Measurements from ENCODE around the gene ADIG. TPM values are rescaled to one million over a fixed set of nuclear protein-coding genes. Genes with fewer than 3 reads are reported as not detected.

ADIG gene
- total and polyA plus RNA-seq, 2 experiments from 2014 or later = not detected

DNA sequence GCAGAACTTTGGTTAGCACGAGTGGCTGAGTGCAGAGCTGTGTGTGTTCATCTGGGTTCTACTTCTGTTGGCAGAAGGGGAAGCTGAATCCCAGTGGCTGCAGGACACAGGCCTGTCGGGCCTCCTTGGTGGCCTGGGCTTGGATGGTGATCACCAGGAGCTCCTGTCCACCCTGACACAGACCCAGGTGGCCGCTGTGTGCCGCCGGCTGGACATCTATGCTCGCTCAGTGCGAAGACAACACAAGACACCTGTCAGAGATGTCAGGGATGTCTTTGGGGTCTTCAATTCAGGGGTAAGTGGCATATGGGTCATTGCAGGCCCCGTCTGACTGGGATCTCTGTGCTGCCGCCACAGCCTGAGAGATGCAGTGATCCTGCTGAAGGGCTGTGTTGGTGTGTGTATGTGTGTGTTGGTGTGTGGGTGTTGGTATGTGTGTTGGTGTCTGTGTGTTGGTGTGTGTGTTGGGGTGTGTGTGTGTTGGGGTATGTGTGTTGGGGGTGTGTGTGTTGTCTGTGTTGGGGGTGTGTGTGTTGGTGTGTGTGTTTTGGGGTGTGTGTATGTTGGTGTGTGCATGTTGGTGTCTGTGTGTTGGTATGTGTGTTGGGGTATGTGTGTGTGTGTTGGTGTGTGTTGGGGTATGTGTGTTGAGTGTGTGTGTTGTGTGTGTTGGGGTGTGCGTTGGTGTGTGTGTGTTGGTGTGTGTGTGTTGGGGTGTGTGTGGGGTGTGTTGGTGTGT is 46.1 kb downstream of the ADIG start:
- Histone ChIP-seq H3K27ac (no peak overlapping the region), H2AFZ (no peak overlapping the region), H3K27me3 (replicated peaks; ENCODE audit: insufficient read depth) (0 out of 2 replicates have a peak, but pooled peaks cover 6% of the 10 kb centered on the region), H3K9me3 (ENCODE audit: low read depth) (no peaks in the 10 kb centered on the region), H3K9ac (no peak overlapping the region), H3F3A (ENCODE audit: insufficient read depth) (no peaks in the 10 kb centered on the region), H3K79me2 (ENCODE audit: insufficient read depth) (no peaks in the 10 kb centered on the region), H3K4me1 (ENCODE audit: insufficient read depth) (no peaks in the 10 kb centered on the region), H3K9me2 (ENCODE audit: insufficient read depth) (no peaks in the 10 kb centered on the region), H4K20me1 (ENCODE audit: insufficient read depth) (no peaks in the 10 kb centered on the region), H3K4me3 (no peak overlapping the region), H3K36me3 (ENCODE audit: low read depth) (no peaks in the 10 kb centered on the region), H3K4me2 (ENCODE audit: unreplicated experiment) (no peak overlapping the region)
- 60% methylated on average over 9 to 10 of the region's 10 CpGs for WGBS, 2 experiments (ENCODE audit: low coverage in 1 of 2, low lambda C conversion rate in 2 of 2, missing lambda C conversion rate in 2 of 2)
- in situ Hi-C loops (cut with MboI) = no loop called here
- no peak for TF ChIP-seq EZH2phosphoT487 (IDR thresholded peaks at IDR 0.05; ENCODE audit: insufficient read depth, low read depth)
- no peak for TF ChIP-seq EZH2 (IDR thresholded peaks at IDR 0.05; ENCODE audit: insufficient read depth, poor library complexity, severe bottlenecking)
- DNase-seq = no peak

DNA sequence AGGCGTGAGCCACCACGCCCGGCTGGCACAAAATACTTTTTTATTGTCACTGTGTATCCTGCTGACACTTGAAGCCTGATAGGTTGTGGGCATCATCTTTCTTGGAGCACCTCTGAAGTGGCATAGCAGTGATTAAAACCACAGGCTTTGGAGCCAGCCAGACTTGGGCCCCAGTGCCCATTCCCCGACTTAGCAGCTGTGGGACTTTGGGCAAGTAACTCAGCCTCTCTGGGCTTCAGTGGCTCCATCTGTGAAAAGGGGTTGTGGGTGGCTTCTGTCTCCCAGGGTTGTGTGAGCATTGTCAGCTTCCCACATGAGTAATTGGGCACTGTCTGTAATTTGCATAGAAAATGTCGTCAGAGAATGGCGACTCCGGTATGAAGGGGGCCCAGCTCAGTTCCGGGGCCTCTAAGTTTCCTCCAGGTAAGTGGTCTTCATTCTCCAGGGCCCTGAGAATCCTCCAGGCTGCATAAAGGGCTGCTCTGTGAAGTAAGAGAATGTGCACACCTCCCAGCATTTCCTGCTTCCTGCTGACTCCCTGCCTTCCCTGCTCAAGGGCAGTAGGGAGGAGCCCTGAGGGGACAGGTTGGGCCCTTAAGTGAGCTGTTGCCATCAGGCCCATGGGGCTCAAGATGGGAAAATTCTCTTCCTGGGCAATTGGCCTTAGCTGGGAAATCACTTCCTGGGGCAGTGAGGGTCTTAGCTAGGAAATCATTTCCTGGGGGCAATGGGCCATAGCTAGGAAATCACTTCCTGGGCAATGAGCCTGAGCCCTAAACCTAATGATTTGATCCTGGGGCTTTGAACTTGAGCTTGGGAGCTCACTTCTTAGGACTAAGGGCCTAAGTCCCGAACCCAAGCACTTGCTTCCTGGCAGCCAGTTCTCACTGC is 47.8 kb downstream of the ADIG start:
- DNase-seq = no peak
- no peak overlapping the region for H2AFZ ChIP-seq
- in situ Hi-C loops (cut with MboI) = no loop called here

DNA sequence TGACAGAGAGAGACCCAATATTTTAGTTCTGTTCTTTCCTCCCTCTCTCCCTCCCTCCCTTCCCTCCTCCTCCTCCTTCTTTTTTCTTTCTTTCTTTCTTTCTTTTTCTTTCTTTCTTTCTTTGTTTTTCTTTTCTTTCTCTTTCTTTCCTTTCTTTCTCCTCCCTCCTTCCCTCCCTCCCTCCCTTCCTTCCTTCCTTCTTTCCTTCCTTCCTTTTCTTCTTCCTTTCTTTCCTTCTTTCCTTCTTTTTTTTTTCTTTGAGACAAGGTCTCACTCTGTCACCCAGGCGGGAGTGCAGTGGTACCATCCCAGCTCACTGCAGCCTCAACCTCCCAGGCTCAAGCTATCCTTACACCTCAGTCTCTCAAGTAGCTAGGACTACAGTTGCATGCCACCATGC is 49.0 kb downstream of the ADIG start:
- Histone ChIP-seq H3K79me2 (ENCODE audit: insufficient read depth) (no peaks in the 10 kb centered on the region), H4K20me1 (ENCODE audit: insufficient read depth) (no peaks in the 10 kb centered on the region), H3K9ac (no peak overlapping the region), H2AFZ (no peak overlapping the region), H3K36me3 (ENCODE audit: low read depth) (no peaks in the 10 kb centered on the region), H3K27me3 (replicated peaks; ENCODE audit: insufficient read depth) (0 out of 2 replicates have a peak, but pooled peaks cover 6% of the 10 kb centered on the region), H3K4me2 (ENCODE audit: unreplicated experiment) (no peak overlapping the region), H3F3A (ENCODE audit: insufficient read depth) (no peaks in the 10 kb centered on the region), H3K9me3 (ENCODE audit: low read depth) (no peaks in the 10 kb centered on the region), H3K4me3 (no peak overlapping the region), H3K9me2 (ENCODE audit: insufficient read depth) (no peaks in the 10 kb centered on the region), H3K4me1 (ENCODE audit: insufficient read depth) (no peaks in the 10 kb centered on the region), H3K27ac (no peak overlapping the region)
- 25 to 38% methylated on average over 1 of the region's 1 CpG for WGBS, 2 experiments (ENCODE audit: low coverage in 1 of 2, low lambda C conversion rate in 2 of 2, missing lambda C conversion rate in 2 of 2)
- no peak for DNase-seq
- in situ Hi-C loops (cut with MboI) = no loop called here
- TF ChIP-seq EZH2phosphoT487 (IDR thresholded peaks at IDR 0.05; ENCODE audit: insufficient read depth, low read depth) = no peak
- TF ChIP-seq EZH2 (IDR thresholded peaks at IDR 0.05; ENCODE audit: insufficient read depth, poor library complexity, severe bottlenecking) = no peak

More for the DNA sequence above, 47.8 kb downstream of the ADIG start:
- Histone ChIP-seq H3K4me3 (no peak overlapping the region), H3K9me2 (ENCODE audit: insufficient read depth) (no peaks in the 10 kb centered on the region), H3K9me3 (ENCODE audit: low read depth) (no peaks in the 10 kb centered on the region), H4K20me1 (ENCODE audit: insufficient read depth) (no peaks in the 10 kb centered on the region), H3K4me1 (ENCODE audit: insufficient read depth) (no peaks in the 10 kb centered on the region), H3K36me3 (ENCODE audit: low read depth) (no peaks in the 10 kb centered on the region), H3K27ac (no peak overlapping the region), H3K27me3 (replicated peaks; ENCODE audit: insufficient read depth) (0 out of 2 replicates have a peak, but pooled peaks cover 6% of the 10 kb centered on the region), H3K4me2 (ENCODE audit: unreplicated experiment) (no peak overlapping the region), H3K9ac (no peak overlapping the region), H3K79me2 (ENCODE audit: insufficient read depth) (no peaks in the 10 kb centered on the region), H3F3A (ENCODE audit: insufficient read depth) (no peaks in the 10 kb centered on the region)
- 60 to 62% methylated on average over 9 of the region's 9 CpGs for WGBS, 2 experiments (ENCODE audit: low coverage in 1 of 2, low lambda C conversion rate in 2 of 2, missing lambda C conversion rate in 2 of 2)
- TF ChIP-seq EZH2 (IDR thresholded peaks at IDR 0.05; ENCODE audit: insufficient read depth, poor library complexity, severe bottlenecking) = no peak
- TF ChIP-seq EZH2phosphoT487 (IDR thresholded peaks at IDR 0.05; ENCODE audit: insufficient read depth, low read depth) = no peak

DNA sequence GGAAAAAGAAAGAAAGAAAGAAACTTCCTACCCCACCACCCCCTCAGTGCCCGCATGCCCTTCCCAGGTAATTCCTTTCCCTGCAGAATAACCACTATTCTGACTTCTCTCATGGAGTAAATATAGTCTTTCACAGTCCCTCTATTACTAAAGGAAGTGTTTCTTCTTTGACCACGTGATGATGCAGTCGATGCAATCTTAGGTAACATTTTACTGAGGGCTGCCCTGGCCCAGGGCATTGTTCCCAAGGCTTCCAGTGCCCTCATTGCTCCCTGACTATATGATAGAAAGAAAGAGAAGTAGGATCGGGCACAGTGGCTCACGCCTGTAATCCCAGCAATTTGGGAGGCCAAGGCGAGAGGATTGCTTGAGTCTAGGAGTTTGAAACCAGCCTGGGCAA is 49.7 kb downstream of the ADIG start:
- Histone ChIP-seq H3K9ac (no peak overlapping the region), H4K20me1 (ENCODE audit: insufficient read depth) (no peaks in the 10 kb centered on the region), H3K27ac (no peak overlapping the region), H3K4me1 (ENCODE audit: insufficient read depth) (no peaks in the 10 kb centered on the region), H3K36me3 (ENCODE audit: low read depth) (no peaks in the 10 kb centered on the region), H3F3A (ENCODE audit: insufficient read depth) (no peaks in the 10 kb centered on the region), H3K79me2 (ENCODE audit: insufficient read depth) (no peaks in the 10 kb centered on the region), H3K27me3 (replicated peaks; ENCODE audit: insufficient read depth) (0 out of 2 replicates have a peak, but pooled peaks cover 6% of the 10 kb centered on the region), H3K9me2 (ENCODE audit: insufficient read depth) (no peaks in the 10 kb centered on the region), H2AFZ (no peak overlapping the region), H3K4me2 (ENCODE audit: unreplicated experiment) (no peak overlapping the region), H3K9me3 (ENCODE audit: low read depth) (no peaks in the 10 kb centered on the region), H3K4me3 (no peak overlapping the region)
- 56 to 59% methylated on average over 6 of the region's 6 CpGs for WGBS, 2 experiments (ENCODE audit: low coverage in 1 of 2, low lambda C conversion rate in 2 of 2, missing lambda C conversion rate in 2 of 2)
- in situ Hi-C loops (cut with MboI) = no loop called here
- TF ChIP-seq EZH2phosphoT487 (IDR thresholded peaks at IDR 0.05; ENCODE audit: insufficient read depth, low read depth) (no peak), EZH2 (IDR thresholded peaks at IDR 0.05; ENCODE audit: insufficient read depth, poor library complexity, severe bottlenecking) (no peak)
- DNase-seq = no peak
